HG03097 (cell line): ENCODE measurements around the gene SLC22A5.
A peak's percentile ranks its signal among the peaks of the same experiment; 100 is the strongest.
"Not testable (repeated sequence)": the region's sequence is repeated elsewhere in the genome, so short reads cannot be mapped to it uniquely, and the experiment has no call there.

Experiments
- ATAC-seq: cut with Tn5 transposase; IDR thresholded peaks from one replicate; pipeline ENCODE4 v1.9.1; 2021; ENCODE audit not compliant: unreplicated experiment, low FRiP score

Gene SLC22A5

DNA sequence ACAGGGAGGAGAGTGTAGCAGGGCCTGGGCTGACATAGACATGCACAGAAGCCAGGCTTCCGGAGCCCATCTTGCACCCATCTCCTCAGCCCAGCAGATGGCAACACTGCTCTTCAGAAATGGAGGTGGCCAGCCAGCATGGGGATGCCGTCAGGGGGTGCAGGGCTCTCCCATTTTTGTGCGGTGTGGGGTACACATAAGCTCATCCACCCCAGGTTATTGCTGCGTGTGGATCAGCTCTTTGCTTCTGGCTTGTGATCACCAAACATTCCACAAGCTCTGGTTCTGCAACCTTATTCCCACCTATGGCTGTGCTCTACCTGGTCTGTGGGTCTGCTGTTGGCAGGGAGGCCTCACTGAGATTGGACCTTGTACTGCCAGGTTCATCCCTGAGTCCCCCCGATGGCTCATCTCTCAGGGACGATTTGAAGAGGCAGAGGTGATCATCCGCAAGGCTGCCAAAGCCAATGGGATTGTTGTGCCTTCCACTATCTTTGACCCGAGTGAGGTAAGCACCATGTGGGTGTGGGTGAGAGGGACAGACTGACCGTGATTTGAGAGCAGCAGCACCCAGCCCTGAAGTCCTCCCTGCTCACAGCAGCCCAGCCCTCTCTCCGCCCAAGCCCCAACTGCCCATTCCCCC is 17.3 kb downstream of the SLC22A5 start:
- peak; percentile 79 for ATAC-seq

DNA sequence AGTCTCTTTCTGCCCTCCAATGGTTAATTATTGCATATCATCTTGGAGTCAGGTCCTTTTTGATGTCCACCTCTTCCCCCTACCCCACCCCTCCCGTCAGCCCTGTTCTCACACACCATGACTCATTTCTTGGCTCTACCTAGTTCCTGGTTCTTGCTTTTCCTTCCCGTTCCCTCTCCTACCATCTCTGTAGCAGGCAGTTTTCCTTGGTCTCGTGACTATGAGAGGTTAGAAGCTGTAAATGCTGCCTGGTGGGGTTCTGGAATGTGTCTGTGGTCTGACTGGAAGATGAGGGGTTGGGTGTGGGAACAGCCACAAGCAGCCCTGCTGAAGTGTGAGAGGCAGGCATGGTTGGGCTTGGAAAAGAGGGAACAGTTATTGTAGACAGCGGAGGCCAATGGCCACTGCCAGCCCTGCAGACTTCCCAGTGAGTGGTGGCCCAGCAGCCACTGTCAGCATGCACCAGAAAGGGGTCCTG is 18.2 kb downstream of the SLC22A5 start:
- ATAC-seq = no peak

DNA sequence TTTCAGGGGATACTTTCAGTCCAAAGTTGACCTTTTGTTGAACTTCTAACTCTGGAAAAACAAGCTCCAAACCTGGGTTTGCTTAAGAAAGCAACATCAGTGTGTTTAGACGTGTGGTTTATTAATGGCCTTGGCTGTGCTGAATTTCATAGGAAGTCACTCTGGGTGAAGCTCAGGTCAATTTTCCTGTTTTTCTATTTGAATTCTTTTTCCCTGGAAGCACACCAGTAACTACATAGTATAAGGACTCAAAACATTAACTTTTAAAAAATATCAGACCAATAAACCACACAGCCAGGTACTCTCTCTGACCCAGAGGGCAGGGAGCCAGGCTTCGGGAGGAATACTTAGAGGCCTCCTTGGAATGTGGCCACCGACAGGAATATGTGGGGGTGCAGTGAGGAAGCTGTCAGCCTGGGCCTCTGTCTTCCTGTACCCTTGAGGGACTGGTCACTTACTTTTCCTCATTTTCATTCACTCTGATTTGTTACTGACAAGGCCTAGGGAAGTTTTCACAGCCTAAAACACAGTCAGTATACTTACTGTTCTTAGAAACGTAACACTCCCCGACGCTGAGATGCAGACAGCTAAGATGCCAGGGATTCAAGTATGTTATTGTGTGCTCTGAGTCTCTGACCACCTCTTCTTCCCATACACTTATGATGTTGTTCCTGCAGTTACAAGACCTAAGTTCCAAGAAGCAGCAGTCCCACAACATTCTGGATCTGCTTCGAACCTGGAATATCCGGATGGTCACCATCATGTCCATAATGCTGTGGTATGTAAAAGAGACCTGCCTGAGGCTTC is 18.9 kb downstream of the SLC22A5 start:
- no peak for ATAC-seq

DNA sequence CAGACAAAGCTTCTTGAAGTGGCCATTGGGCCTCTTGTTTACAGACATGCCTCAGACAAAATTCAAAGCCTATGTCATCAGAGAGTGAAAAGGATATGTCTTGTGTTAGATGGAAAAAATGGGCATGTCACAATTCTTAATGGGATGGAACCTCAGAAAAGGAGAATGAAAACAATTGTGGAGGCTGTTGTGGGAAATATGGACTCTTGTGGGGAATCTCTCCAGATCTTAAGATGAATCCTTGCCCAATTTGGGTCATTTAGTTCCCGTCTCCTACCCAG is 19.5 kb downstream of the SLC22A5 start:
- ATAC-seq = no peak

DNA sequence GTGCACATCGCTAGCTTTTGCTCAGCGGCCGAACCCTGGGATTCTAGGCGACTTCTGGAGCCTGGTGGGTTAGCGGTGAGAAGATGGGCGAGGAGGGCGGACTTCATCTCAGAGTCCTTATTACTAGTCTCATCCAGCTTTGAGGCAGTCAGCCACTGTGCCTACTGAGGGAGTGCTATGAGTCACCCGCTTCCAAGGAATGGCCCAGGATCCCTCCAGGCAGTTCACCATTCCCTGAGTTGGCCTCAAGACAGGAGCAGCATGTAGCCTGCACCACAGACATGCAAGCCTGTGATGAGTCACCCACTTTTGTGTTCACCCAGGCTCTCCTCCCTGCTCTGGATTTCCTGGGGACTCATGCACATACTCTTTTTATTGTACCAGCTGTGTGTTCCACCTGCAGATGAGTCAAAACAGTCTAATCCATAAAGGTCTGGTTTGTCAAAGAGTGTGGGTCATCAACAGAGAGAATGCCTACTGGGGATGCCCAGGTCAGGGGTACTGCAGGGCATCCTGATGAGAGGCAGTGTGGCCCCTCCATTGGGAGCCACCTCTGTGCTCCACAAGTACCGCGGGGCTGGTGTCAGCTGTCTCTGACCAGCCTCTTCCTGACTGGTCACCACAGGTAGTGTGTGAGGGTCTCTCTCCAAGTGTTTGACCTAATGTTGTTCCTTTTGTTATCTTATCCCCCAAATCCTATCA is 20.2 kb downstream of the SLC22A5 start:
- ATAC-seq = no peak

DNA sequence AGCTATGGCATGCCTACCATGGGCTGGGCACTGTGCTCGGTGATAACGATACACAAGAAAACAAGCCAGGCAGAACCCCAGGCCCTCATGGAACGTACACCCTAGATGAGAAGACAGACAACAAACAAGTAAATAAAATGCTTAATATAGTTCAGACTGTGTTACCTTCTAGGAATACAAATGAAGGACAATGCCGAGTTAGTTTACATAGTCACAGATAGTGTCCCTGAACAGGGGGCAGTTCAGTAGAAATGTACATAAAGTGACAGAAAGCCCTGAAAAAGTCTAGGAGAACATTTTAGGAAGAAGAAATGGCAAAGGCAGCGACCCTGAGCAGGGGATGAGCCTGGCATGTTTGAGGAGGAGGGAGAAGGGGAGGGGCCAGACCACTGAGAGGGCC is 21.7 kb downstream of the SLC22A5 start:
- no peak for ATAC-seq

DNA sequence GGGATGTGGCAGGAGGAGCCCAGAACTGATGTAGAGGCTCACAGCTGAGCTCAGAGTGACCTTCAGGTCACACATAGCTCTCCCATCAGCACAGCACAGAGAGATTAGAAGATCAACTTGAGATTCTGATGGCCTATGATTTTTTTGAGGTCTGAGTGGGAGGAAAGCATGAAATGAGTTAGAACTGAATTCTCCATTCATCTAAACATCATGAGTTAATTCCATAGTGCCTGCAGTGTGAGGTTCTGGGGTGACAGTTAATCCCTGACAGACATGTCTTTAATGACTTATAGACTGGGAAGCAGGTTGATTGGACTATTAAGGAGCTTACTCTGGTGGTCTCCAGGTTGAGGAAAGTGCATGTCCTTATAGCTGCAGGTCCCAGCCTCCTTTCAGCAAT is 22.4 kb downstream of the SLC22A5 start:
- no peak for ATAC-seq

DNA sequence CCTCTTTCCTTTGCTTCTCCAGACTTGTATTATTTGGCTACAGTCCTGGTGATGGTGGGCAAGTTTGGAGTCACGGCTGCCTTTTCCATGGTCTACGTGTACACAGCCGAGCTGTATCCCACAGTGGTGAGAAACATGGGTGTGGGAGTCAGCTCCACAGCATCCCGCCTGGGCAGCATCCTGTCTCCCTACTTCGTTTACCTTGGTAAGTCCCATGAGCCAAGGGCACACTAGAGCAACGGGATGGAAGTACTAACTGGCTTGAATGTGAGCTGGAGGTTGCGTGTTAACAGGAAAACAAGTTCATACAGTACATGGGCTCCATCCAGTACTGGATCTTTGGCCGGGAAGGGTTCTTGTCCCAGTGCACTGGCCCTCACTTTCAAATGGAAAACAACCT is 22.9 kb downstream of the SLC22A5 start:
- ATAC-seq = no peak

DNA sequence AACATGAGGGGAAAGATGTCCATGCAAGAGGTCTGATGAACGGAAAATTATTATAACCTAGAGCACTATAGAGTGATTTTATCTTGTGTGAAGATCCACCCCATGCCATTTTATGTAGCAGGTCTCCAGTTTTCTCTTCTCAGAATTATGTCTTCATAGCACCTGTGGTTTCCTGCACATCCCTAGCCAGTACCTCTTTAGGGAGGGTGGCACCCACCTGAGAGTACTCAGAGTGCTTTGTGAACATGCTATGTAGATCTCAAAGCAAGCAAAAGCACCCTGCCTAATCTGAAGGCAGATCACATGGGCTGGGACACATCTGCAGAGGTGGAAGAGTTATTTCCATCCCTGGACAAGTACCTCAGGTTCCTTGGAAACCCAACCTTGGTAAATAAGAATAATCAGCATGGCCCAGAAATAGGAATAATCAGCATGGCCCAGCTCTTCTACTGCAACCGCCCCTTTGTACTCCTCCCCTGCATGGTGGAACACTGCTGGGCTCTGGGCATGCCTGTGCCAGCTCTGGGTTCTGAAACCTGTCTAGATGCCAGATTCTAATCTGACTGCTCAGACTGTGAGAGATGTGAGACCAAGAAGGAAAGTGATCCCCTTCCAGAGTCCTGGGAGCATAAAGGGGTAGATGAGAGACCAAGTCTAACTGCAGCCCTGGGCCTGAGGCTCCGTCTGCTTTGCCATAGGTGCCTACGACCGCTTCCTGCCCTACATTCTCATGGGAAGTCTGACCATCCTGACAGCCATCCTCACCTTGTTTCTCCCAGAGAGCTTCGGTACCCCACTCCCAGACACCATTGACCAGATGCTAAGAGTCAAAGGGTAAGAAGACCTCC is 23.7 kb downstream of the SLC22A5 start:
- ATAC-seq = no peak

DNA sequence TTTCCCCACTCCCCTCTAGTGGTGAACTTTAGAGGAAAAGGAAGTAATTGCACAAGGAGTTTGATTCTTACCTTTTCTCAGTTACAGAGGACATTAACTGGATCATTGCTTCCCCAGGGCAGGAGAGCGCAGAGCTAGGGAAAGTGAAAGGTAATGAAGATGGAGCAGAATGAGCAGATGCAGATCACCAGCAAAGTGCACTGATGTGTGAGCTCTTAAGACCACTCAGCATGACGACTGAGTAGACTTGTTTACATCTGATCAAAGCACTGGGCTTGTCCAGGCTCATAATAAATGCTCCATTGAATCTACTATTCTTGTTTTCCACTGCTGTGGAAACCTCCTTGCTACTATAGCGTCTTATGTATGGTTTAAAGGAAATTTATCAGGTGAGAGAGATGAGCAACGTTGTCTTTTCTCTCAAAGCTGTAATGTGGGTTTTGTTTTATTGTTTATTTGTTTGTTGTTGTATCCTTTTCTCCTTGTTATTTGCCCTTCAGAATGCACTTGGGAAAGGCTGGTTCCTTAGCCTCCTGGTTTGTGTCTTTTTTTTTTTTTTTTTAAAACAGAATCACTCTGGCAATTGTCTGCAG is 25.3 kb downstream of the SLC22A5 start:
- peak; percentile 75 for ATAC-seq

DNA sequence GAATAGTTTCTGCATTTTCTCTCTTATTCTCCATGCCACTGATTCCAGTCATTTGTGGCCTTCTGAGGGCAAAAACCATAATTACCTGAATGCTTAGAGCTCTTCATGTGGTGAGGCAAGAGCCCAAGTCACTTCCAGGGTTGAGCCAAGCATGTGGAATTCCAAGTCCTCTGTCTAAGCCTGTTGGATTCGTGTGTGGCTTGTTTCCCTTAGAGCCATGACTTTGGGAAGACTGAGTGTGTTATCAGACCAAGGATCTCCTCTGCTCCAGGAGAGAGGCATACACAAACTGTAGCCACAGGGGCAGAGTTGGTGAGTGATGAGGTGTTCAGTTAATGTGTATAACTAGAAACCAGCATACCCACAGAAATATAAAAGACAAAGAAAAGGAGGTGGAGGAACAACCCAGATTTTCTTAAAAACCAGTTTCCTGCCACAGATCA is 27.1 kb downstream of the SLC22A5 start:
- no peak for ATAC-seq

DNA sequence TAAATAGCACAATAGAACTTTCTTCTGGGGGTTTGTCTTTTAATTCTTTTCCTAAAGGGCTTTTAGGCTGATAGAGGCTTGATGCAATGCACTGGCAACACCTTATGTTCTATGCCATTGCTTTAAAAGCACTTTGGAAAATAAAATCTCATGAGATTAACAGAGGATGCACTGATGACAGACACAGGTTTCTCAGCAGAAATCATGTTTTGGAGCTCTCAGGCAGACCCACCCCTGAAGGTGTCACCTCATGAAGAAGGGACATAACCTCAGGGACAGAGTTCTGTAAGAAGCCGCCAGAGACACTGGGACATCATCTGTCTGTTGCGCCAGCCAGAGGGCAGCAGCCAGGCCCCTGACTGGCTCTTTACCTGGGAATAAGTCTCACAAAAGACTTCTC is 27.7 kb downstream of the SLC22A5 start:
- ATAC-seq = no peak

DNA sequence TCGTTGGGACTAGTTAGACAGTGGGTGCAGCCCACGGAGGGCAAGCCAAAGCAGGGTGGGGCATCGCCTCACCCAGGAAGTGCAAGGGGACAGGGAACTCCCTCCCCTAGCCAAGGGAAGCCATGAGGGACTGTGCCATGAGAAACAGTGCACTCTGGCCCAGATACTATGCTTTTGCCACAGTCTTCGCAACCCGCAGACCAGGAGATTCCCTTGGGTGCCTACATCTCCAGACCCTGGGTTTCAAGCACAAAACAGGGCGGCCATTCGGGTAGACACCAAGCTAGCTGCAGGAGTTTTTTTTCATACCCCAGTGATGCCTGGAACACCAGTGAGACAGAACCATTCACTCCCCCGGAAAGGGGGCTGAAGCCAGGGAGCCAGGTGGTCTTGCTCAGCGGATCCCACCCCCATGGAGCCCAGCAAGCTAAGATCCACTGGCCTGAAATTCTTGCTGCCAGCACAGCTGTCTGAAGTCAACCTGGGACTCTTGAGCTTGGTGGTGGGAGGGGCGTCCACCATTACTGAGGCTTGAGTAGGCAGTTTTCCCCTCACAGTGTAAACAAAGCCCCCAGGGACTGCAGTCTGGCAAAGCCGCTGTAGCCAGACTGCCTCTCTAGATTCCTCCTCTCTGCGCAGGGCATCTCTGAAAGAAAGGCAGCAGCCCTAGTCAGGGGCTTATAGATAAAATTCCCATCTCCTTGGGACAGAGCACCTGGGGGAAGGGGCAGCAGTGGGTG is 28.6 kb downstream of the SLC22A5 start:
- not testable (repeated sequence) for ATAC-seq

DNA sequence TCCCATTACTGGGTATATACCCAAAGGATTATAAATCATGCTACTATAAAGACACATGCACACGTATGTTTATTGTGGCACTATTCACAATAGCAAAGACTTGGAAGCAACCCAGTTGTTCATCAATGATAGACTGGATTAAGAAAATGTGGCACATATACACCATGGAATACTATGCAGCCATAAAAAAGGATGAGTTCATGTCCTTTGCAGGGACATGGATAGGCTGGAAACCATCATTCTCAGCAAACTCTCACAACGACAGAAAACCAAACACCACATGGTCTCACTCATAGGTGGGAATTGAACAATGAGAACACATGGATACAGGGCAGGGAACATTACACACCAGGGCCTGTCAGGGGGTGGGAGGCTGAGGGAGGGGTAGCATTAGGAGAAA is 34.5 kb downstream of the SLC22A5 start:
- ATAC-seq = not testable (repeated sequence)

DNA sequence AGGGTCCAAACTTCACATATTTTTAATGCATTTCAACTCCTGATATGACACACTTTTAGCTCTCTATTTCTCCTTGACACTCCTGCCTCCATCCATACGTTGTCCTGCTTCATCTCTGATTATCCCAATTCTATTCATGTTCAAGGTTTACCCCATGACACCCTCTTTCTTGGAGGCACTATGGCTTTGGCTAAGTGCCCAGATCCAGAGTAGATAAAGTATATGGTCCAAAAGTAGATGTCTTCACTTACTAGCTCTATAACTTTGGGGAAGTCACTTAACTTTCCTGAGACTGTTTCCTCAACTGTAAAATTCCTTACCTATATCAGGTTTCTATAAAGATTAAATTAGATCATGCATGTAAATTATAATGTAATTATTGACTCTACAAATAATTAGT is 36.1 kb downstream of the SLC22A5 start:
- ATAC-seq = no peak

DNA sequence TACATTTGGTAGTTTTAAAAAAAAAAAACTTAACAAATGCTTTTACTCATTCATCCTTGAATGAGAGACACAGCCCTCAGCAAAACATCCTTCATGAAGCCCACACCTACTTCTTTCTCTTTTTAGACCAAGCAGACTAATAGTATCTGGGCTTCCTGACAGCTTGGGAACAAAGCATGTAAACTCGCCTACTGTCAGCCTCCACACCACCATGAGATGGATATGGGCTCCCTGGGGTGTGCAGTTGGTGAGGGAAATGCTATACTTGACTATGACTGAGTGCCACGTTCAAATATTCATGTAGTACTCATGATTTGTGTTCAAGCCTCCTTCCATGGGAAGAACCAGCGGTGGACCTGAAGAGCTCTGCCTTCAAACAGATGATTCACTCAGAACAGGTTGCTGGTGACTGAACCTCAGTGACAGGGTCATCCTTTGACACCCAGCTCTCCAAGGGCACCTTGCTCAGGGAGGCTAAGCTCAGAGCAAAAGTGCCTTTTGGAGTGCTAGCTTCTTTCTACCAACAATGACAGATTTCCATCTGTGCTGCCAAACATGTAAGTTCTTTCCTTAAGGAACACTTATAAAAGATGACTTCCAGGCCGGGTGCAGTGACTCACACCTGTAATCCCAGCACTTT is 36.8 kb downstream of the SLC22A5 start:
- ATAC-seq = no peak

DNA sequence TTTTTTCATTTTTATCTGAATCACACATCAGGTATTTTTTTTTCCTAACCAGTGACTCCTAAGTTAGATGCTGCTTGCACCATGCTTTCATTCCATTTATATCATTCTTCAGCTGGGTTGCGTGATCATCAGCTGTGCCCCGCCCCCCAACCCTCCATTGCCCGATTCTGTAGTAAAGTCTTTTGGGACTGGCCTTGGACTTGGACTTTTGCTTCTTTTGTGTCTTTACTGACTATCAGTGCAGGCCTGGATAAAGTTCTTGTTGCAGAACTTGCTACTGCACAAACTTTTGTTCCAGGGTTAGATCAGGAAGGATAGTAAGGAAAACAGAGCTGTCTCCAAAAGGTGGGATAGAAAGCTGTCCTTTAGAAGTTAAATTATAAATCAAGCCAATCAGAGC is 38.5 kb downstream of the SLC22A5 start:
- ATAC-seq = no peak

DNA sequence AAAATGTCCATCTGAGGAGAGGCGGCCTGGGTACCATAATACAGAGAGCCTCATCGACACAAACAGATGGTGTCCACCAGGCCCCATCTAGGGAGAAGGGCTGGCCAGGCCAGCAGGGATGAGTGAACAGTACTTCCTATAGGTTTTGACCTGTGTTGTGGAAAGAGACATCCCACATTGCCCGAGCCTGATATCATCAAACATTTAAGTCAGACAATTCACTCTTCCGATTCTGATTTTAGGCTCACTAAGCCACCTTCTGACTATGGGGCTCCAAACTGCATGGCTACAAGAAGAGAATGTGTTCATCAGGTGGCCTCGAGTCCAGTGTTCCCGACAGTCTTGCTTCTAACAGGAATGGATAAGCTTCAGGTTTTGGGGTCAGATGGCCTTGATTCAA is 38.9 kb downstream of the SLC22A5 start:
- no peak for ATAC-seq

DNA sequence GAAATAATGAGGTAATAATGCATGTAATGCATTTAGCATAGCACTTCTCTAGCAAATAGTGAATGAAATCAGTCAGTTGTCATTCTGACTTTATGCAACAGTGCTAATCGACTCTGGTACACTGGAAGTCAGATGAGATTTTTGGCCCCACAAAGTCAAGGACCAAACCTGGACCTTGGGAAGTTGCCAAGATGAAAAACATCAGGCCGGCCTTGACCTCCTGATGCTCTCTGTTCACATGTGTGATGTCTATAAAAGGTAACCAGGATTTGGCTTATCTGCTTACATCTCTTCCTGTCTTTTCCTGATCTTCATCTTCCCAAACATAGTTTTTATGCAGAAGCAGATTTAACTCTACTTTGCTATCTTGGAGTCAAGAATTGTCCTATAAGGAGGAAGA is 39.5 kb downstream of the SLC22A5 start:
- ATAC-seq = no peak
